ENCODE results near the gene NBEA.

Gene NBEA

DNA sequence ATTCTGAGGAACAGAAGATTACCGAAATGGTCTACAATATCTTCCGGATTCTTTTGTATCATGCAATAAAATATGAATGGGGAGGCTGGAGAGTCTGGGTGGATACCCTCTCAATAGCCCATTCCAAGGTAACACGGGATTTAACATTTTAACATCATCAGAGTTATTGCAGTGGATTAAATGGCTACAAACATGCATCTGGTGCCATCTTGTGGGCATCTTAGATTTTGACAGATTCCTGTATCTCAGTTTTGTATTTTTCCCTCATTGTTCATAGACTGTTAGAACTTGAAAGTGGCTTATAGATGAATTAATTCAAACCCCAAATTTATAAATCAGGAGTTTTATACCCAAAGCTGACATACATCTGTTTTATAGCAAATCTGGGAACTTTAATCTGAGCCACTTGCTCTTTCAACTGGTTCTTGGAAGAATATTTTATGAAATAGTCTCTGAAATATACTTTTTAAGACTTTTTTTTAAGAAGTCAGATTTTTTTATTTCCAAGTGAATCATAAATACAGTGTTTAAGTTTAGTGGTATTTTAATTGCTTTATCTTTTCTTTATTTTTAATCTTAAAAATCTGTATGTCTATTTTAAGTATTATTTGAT is 215.2 kb downstream of the NBEA start:
- Histone ChIP-seq H3K27me3 (ENCODE audit: insufficient read depth, poor library complexity, severe bottlenecking) (no peaks in the 10 kb centered on the region), H3K4me1 (ENCODE audit: insufficient read depth, poor library complexity, severe bottlenecking) (no peaks in the 10 kb centered on the region), H3K4me3 (ENCODE audit: severe bottlenecking) (no peak overlapping the region), H3K27ac (ENCODE audit: poor library complexity, severe bottlenecking) (no peak overlapping the region), H3K36me3 (ENCODE audit: low read depth) (no peaks in the 10 kb centered on the region), H3K9me3 (ENCODE audit: severe bottlenecking) (no peaks in the 10 kb centered on the region)
- ATAC-seq (ENCODE audit: low read depth) (no peak; the same call in 2 of the 3 replicates), DNase-seq (ENCODE audit: low spot score) (no peak)
- TF ChIP-seq, protein P1, sequence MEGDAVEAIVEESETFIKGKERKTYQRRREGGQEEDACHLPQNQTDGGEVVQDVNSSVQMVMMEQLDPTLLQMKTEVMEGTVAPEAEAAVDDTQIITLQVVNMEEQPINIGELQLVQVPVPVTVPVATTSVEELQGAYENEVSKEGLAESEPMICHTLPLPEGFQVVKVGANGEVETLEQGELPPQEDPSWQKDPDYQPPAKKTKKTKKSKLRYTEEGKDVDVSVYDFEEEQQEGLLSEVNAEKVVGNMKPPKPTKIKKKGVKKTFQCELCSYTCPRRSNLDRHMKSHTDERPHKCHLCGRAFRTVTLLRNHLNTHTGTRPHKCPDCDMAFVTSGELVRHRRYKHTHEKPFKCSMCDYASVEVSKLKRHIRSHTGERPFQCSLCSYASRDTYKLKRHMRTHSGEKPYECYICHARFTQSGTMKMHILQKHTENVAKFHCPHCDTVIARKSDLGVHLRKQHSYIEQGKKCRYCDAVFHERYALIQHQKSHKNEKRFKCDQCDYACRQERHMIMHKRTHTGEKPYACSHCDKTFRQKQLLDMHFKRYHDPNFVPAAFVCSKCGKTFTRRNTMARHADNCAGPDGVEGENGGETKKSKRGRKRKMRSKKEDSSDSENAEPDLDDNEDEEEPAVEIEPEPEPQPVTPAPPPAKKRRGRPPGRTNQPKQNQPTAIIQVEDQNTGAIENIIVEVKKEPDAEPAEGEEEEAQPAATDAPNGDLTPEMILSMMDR (IDR thresholded peaks at IDR 0.05; ENCODE audit: poor library complexity, severe bottlenecking), result peak; percentile 83

DNA sequence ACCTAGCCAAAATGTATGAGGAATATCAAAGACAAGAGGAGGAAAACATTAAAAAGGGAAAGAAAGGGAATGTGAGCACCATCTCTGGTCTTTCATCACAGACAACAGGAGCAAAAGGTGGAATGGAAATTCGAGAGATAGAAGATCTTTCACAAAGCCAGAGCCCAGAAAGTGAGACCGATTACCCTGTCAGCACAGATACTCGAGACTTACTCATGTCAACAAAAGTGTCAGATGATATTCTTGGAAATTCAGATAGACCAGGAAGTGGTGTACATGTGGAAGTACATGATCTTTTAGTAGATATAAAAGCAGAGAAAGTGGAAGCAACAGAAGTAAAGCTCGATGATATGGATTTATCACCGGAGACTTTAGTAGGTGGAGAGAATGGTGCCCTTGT is 217.0 kb downstream of the NBEA start:
- no peaks in the 10 kb centered on the region for H3K36me3 ChIP-seq (ENCODE audit: low read depth)
- no peaks in the 10 kb centered on the region for H3K9me3 ChIP-seq (ENCODE audit: severe bottlenecking)
- no peaks in the 10 kb centered on the region for H3K27me3 ChIP-seq (ENCODE audit: insufficient read depth, poor library complexity, severe bottlenecking)
- ATAC-seq (ENCODE audit: low read depth) (no peak), DNase-seq (ENCODE audit: low spot score) (no peak)
- H3K4me1 ChIP-seq (ENCODE audit: insufficient read depth, poor library complexity, severe bottlenecking), result no peaks in the 10 kb centered on the region
- H3K4me3 ChIP-seq (ENCODE audit: severe bottlenecking), result no peak overlapping the region
- TF ChIP-seq, protein P1 (IDR thresholded peaks at IDR 0.05; ENCODE audit: poor library complexity, severe bottlenecking), result no peak
- H3K27ac ChIP-seq (ENCODE audit: poor library complexity, severe bottlenecking), result no peak overlapping the region

GRCh38 chr13:35160896-35161295 is 218.8 kb downstream of the NBEA start:
- H3K4me1 ChIP-seq (ENCODE audit: insufficient read depth, poor library complexity, severe bottlenecking), result no peaks in the 10 kb centered on the region
- ATAC-seq (ENCODE audit: low read depth) (no peak), DNase-seq (ENCODE audit: low spot score) (no peak)
- no peaks in the 10 kb centered on the region for H3K36me3 ChIP-seq (ENCODE audit: low read depth)
- TF ChIP-seq, protein P1 (IDR thresholded peaks at IDR 0.05; ENCODE audit: poor library complexity, severe bottlenecking), result no peak
- H3K27ac ChIP-seq (ENCODE audit: poor library complexity, severe bottlenecking), result no peak overlapping the region
- no peaks in the 10 kb centered on the region for H3K27me3 ChIP-seq (ENCODE audit: insufficient read depth, poor library complexity, severe bottlenecking)
- no peak overlapping the region for H3K4me3 ChIP-seq (ENCODE audit: severe bottlenecking)
- H3K9me3 ChIP-seq (ENCODE audit: severe bottlenecking), result no peaks in the 10 kb centered on the region

DNA sequence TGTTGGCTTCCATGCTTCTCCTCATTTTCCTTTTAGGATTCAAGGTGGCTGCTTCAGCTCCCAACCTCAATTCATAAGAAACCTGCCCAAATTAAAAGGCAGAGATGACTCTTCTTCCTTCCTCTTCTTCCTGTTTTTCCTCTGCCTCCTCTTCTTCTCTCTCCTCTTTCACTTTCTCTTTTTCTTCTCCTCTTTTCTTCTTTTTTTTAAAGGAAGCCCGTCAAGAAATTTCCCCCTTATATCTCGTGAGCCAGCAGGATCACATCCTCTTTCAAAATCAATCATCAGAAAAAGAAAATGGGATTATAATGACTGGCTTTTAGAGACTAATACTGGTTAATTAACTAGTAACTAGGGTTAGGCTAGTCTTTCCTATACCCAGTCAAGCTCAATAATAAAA is 220.3 kb downstream of the NBEA start:
- Histone ChIP-seq H3K36me3 (ENCODE audit: low read depth) (no peaks in the 10 kb centered on the region), H3K27me3 (ENCODE audit: insufficient read depth, poor library complexity, severe bottlenecking) (no peaks in the 10 kb centered on the region), H3K4me3 (ENCODE audit: severe bottlenecking) (no peak overlapping the region), H3K9me3 (ENCODE audit: severe bottlenecking) (no peaks in the 10 kb centered on the region), H3K4me1 (ENCODE audit: insufficient read depth, poor library complexity, severe bottlenecking) (no peaks in the 10 kb centered on the region), H3K27ac (ENCODE audit: poor library complexity, severe bottlenecking) (no peak overlapping the region)
- ATAC-seq (ENCODE audit: low read depth) (no peak), DNase-seq (ENCODE audit: low spot score) (no peak)
- TF ChIP-seq, protein P1 (IDR thresholded peaks at IDR 0.05; ENCODE audit: poor library complexity, severe bottlenecking), result no peak

- Histone ChIP-seq H3K9me3 (ENCODE audit: severe bottlenecking) (no peaks in the 10 kb centered on the region), H3K36me3 (ENCODE audit: low read depth) (no peaks in the 10 kb centered on the region), H3K4me3 (ENCODE audit: severe bottlenecking) (no peak overlapping the region), H3K27me3 (ENCODE audit: insufficient read depth, poor library complexity, severe bottlenecking) (no peaks in the 10 kb centered on the region), H3K27ac (ENCODE audit: poor library complexity, severe bottlenecking) (no peak overlapping the region), H3K4me1 (ENCODE audit: insufficient read depth, poor library complexity, severe bottlenecking) (no peaks in the 10 kb centered on the region)
- DNase-seq (ENCODE audit: low spot score), result no peak
- TF ChIP-seq, protein P1 (IDR thresholded peaks at IDR 0.05; ENCODE audit: poor library complexity, severe bottlenecking), result no peak
- ATAC-seq (ENCODE audit: low read depth), result no peak
These were observed 221.6 kb downstream of the NBEA start for GRCh38 chr13:35163674-35164073.

Data from RWPE2 (cell line).